Left ventricle myocardium inferior (tissue), 1 donor: ENCODE results near the gene PIAS4. TPM values are rescaled to one million over a fixed set of nuclear protein-coding genes. Genes with fewer than 3 reads are reported as not detected.

Source experiments
- DNase-seq: peaks from one replicate; pipeline ENCODE4 v3.0.0-alpha.2; 2020
- H3K27ac ChIP-seq: fragments of 200-600 bp; replicated peaks from 2 replicates; pipeline ENCODE4 v1.8.0; 2021
- H3K27me3 ChIP-seq: fragments of 200-600 bp; 2 replicates; pipeline ENCODE4 v1.8.0; 2021; ENCODE audit warnings: low read depth
- H3K36me3 ChIP-seq: fragments of 200-600 bp; 2 replicates; pipeline ENCODE4 v1.8.0; 2021
- H3K4me1 ChIP-seq: fragments of 200-600 bp; 2 replicates; pipeline ENCODE4 v1.8.0; 2021
- H3K4me3 ChIP-seq: fragments of 200-600 bp; 2 replicates; pipeline ENCODE4 v1.8.0; 2021; ENCODE audit warnings: mild to moderate bottlenecking, moderate library complexity
- H3K9me3 ChIP-seq: fragments of 200-600 bp; replicated peaks from 2 replicates; pipeline ENCODE4 v1.8.0; 2021
- intact Hi-C: fragments of 100-400 bp; cut with micrococcal nuclease; formaldehyde crosslinking; loops from one replicate; pipeline ENCODE4 v1.11.0; 2022
- total RNA-seq: library from RNA; stranded (reverse); fragmentation: NEBNext Ultra II Directional; extraction: Animal tissue kit (Norgen Biotek cat#: 25700); gene quantifications from one replicate; pipeline ENCODE4 v1.2.1, GENCODE V29; 2021
- TF ChIP-seq, protein P1 (sequence below): fragments of 200-600 bp; IDR thresholded peaks from 2 replicates; pipeline ENCODE4 v1.8.0; 2021; ENCODE audit warnings: antibody characterized with exemption, mild to moderate bottlenecking, borderline replicate concordance
- donor health status: DM: no; HTN: yes; CAD: no; lungs with severe emphysema.

PIAS4 gene
- total RNA-seq, 1 donor from 2014 or later, result 15.4 TPM

DNA sequence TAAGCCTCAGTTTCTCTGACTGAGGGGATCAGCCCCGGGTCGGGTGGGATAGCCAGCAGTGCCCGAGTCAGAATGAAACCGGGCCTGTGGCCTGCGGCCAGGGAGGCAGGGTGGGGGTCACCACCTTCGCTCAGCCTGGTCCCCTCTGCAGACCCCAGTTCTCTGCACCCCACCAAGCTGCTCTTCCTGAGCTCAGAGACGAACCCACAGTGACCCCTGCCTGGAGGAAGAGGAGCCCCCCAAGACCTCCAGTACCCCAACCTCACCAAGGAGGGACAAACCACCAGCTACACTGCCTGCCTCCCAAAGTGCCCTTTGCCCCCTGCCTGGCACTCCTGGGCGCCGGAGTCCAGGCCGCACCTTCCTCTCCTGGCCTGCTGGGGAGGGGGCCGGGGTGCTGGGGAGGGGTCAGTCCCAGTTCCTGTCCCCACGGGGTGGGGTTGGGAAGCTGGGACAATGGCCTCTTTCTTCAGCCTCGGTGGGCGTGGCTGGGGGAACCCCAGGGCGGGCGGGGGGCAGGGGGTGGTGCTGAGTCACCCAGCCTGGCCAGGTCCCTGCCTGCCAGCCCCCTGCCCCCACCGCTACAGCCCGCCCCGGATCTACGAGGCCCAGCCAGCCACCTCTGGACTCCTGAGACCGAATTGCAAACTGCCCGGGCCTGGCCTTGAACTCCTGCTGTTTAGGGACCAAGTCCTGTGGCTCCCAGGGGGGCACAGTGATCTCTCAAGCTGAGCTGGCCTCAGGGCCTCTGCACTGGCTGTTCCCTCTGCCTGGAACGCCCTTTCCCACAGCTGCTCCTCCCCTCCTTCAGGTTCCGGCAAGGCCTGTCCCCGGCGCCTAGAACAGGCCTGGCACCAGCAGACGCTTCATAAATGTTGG is 44.8 kb downstream of the PIAS4 start:
- peaks cover 59% of the 10 kb centered on the region for H3K4me1 ChIP-seq
- TF ChIP-seq, protein P1, sequence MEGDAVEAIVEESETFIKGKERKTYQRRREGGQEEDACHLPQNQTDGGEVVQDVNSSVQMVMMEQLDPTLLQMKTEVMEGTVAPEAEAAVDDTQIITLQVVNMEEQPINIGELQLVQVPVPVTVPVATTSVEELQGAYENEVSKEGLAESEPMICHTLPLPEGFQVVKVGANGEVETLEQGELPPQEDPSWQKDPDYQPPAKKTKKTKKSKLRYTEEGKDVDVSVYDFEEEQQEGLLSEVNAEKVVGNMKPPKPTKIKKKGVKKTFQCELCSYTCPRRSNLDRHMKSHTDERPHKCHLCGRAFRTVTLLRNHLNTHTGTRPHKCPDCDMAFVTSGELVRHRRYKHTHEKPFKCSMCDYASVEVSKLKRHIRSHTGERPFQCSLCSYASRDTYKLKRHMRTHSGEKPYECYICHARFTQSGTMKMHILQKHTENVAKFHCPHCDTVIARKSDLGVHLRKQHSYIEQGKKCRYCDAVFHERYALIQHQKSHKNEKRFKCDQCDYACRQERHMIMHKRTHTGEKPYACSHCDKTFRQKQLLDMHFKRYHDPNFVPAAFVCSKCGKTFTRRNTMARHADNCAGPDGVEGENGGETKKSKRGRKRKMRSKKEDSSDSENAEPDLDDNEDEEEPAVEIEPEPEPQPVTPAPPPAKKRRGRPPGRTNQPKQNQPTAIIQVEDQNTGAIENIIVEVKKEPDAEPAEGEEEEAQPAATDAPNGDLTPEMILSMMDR, result no peak
- H3K4me3 ChIP-seq, result peak overlapping the region; percentile 41
- no peak for DNase-seq
- peak overlapping the region; percentile 68 for H3K27ac ChIP-seq
- no peaks in the 10 kb centered on the region for H3K27me3 ChIP-seq
- no peaks in the 10 kb centered on the region for H3K9me3 ChIP-seq
- intact Hi-C loops, result no loop called here
- H3K36me3 ChIP-seq, result peaks cover 58% of the 10 kb centered on the region

DNA sequence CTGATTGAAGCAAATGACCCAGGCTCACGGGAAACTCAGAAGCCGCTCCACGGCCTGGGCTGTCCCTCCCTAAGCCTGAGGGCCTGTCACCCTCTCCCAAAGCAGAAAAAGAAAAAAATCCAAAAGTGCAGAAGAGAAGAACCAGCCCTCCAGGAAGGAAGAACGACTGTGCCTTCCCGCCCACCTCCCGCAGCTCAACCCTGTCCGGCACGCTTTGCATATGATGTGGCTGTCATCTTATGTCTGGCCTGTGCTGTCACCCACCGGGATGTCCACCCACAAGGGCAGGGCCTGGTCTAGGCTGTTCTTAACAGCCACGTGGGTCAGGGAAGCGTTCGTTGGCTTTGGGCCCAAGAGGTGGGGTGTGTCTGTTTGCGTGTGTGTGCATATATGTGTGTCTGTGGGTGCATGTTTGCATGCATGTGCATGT is 45.5 kb downstream of the PIAS4 start:
- no peak for DNase-seq
- H3K27me3 ChIP-seq, result no peaks in the 10 kb centered on the region
- H3K4me1 ChIP-seq, result peaks cover 62% of the 10 kb centered on the region
- intact Hi-C loops, result no loop called here
- H3K27ac ChIP-seq, result peak overlapping the region; percentile 68
- H3K9me3 ChIP-seq, result no peaks in the 10 kb centered on the region
- TF ChIP-seq, protein P1, result no peak
- peaks cover 53% of the 10 kb centered on the region for H3K36me3 ChIP-seq
- peak overlapping the region; percentile 41 for H3K4me3 ChIP-seq

DNA sequence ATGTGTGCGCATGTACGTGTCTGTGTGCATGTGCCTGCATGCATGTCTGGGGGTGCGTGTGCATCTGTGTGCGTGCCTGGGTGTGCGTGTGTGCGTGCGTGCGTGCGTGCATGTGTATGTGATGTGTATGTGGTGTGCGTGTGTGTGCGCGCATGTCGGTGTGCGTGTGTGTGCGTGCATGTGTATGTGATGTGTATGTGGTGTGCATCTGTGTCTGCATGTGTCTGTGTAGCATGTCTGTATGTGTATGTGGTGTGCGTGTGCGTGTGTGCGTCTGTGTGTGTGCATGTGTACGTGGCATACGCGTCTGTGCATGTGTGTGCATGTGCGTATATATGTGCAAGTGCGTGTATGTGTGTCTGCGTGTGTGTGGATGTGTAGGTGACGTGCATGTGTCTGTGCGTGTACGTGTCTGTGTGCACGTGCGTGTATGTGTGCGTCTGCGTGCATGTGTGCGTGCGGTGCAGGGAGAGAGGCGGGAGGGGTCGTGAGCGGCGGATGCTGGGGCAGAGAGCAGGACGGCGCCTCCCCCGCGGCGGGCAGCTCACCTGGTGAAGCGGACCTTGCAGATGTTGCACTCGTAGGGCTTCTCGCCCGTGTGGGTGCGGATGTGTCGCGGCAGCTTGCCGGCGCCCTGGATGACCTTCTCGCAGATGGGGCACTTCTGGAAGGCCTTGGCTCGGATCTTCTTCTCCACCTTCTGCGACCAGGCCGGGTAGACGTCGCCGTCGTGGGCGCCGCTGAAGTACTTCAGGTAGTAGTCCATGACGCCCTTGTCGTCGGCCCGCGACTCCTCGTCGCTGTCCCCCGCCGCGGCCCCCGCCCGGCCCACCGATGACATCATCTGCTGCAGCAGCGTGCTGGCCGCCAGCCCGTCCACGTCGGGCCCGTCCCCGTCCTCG is 46.1 kb downstream of the PIAS4 start:
- H3K36me3 ChIP-seq, result peaks cover 47% of the 10 kb centered on the region
- no peaks in the 10 kb centered on the region for H3K9me3 ChIP-seq
- H3K27ac ChIP-seq, result no peak overlapping the region
- intact Hi-C loops, result no loop called here
- no peaks in the 10 kb centered on the region for H3K27me3 ChIP-seq
- peak overlapping the region; percentile 41 for H3K4me3 ChIP-seq
- DNase-seq, result no peak
- TF ChIP-seq, protein P1, result no peak
- peaks cover 62% of the 10 kb centered on the region for H3K4me1 ChIP-seq

DNA sequence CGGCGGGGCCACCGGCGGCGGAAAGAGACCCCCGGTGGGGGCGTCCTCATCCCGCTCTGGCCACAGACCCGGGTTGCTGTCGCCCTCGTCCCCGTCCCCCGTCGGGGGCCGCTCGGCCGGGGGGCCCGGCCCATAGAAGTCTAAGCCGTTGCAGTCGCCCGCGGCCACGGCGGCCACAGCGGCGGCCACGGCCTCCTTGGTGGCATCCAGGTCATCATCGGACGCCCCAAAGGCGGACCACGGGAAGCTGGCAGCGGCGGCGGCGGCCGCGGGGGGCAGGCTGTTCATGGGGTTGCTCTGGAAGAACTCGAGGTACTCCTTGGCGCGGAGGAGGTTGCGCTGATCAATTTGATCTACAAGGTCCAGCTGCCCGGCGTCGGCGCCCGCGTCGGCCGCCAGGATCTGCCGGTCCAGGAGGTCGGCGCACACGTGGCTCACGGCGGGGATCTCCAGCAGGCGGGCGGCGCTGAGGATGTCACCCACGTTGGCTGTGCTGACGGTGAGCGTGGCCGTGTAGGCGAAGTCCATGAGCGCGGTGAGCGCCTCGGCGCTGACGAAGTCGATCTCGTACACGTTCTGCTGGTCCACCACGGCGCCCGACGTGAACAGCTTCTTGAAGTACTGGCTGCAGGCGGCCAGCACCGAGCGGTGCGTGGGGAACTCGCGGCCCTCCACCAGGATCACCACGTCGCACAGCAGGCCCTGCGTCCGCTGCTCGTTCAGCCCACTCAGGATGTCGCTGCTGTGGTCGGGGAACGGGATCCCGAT is 47.1 kb downstream of the PIAS4 start:
- H3K36me3 ChIP-seq, result peaks cover 47% of the 10 kb centered on the region
- intact Hi-C loops, result no loop called here
- H3K27ac ChIP-seq, result no peak overlapping the region
- DNase-seq, result no peak
- no peaks in the 10 kb centered on the region for H3K9me3 ChIP-seq
- no peaks in the 10 kb centered on the region for H3K27me3 ChIP-seq
- TF ChIP-seq, protein P1, result no peak
- no peak overlapping the region for H3K4me3 ChIP-seq
- H3K4me1 ChIP-seq, result peaks cover 62% of the 10 kb centered on the region

DNA sequence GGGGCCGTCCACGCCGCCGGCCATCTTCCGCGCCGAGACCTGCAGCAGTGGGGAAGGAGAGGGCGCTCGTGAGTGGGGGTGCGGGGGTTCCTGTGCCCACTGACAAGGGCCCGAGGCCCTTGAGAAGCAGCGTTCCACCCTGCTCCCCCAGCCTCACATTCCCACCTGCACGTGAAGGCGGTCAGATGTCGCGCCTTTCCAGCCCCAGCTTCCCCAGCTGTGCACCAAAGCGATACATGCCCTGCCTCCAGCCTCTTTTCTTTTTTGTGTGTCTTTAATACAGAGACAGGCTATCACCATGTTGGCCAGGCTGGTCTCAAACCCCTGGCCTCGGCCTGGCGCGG is 47.6 kb downstream of the PIAS4 start:
- no peaks in the 10 kb centered on the region for H3K9me3 ChIP-seq
- H3K4me3 ChIP-seq, result no peak overlapping the region
- H3K27ac ChIP-seq, result no peak overlapping the region
- H3K27me3 ChIP-seq, result no peaks in the 10 kb centered on the region
- H3K4me1 ChIP-seq, result peaks cover 62% of the 10 kb centered on the region
- intact Hi-C loops, result no loop called here
- TF ChIP-seq, protein P1, result no peak
- no peak for DNase-seq
- H3K36me3 ChIP-seq, result peaks cover 47% of the 10 kb centered on the region
